AG04449 (cell line): ENCODE data around the gene PUS7.

Source experiments
- CTCF ChIA-PET: fragments of 350-600 bp; formaldehyde crosslinking; extraction: SDS; loops from one replicate; lab custom pipeline; 2021; ENCODE audit warnings: antibody characterized with exemption; lab: Yijun Ruan, JAX
- POLR2A ChIA-PET: fragments of 400-600, 350-600 bp; formaldehyde crosslinking; extraction: SDS; loops from one replicate; lab custom pipeline; 2020; ENCODE audit warnings: antibody characterized with exemption, inconsistent platforms; lab: Yijun Ruan, JAX
- DNase-seq: peaks from one replicate; pipeline ENCODE4 v3.0.0-alpha.2; 2010; ENCODE audit warnings: low read depth, low spot score
- H3K4me3 ChIP-seq: 2 replicates; pipeline ENCODE4 v1.5.1; 2011; ENCODE audit warnings: low read depth, mild to moderate bottlenecking, control low read depth, low read length
- CTCF ChIP-seq: IDR thresholded peaks from one replicate; pipeline ENCODE4 v1.5.1; 2011; ENCODE audit warnings: mild to moderate bottlenecking, moderate library complexity, low read length, control low read depth, inconsistent platforms; ENCODE audit not compliant: insufficient read depth; ENCODE audit errors: missing control alignments

The PUS7 gene

GRCh38 chr7:105512415-105512814, 9.7 kb downstream of the PUS7 start:
- TF ChIP-seq CTCF = no peak
- CTCF ChIA-PET = interaction anchor here (1.3 to 1.7 kb wide), 2 partner anchors 15 to 19 kb away, joined by 3 to 5 read pairs; no protein-coding TSS in a partner anchor
- DNase-seq = no peak
- POLR2A ChIA-PET = no interaction called here
- no peak overlapping the region for H3K4me3 ChIP-seq

GRCh38 chr7:105502173-105502572, 19.9 kb downstream of the PUS7 start:
- no peak for DNase-seq
- POLR2A ChIA-PET = no interaction called here
- CTCF ChIA-PET = interaction anchor here (1.1 to 1.7 kb wide), 2 partner anchors 12 to 29 kb away, joined by 3 to 4 read pairs; no protein-coding TSS in a partner anchor
- H3K4me3 ChIP-seq = no peak overlapping the region
- no peak for TF ChIP-seq CTCF

GRCh38 chr7:105497016-105497415, 25.1 kb downstream of the PUS7 start:
- ChIA-PET POLR2A (no interaction called here), CTCF (interaction anchor here (0.5 to 1.2 kb wide), 3 partner anchors 24 to 600 kb away, joined by 3 to 4 read pairs (median 3); no protein-coding TSS in a partner anchor)
- DNase-seq = no peak
- H3K4me3 ChIP-seq = no peak overlapping the region
- no peak for TF ChIP-seq CTCF

- no peak overlapping the region for H3K4me3 ChIP-seq
- ChIA-PET CTCF (interaction anchor here (0.5 to 2.1 kb wide), 5 partner anchors 35 to 600 kb away, joined by 3 to 6 read pairs (median 4); partner anchors contain the start of gene RINT1), POLR2A (no interaction called here)
- DNase-seq = peak; percentile 19
- TF ChIP-seq CTCF = no peak
Measured at GRCh38 chr7:105496521-105496920, 25.6 kb downstream of the PUS7 start.

- POLR2A ChIA-PET = interaction anchor here (0.6 kb wide), 1 partner anchor 141 kb away, joined by 3 read pairs; no protein-coding TSS in a partner anchor
- no peak for TF ChIP-seq CTCF
- CTCF ChIA-PET = interaction anchor here (0.6 to 1.4 kb wide), 3 partner anchors 11 to 92 kb away, joined by 3 to 6 read pairs (median 3); no protein-coding TSS in a partner anchor
Measured at GRCh38 chr7:105493923-105494315, 28.2 kb downstream of the PUS7 start.

GRCh38 chr7:105493196-105493922, 28.7 kb downstream of the PUS7 start:
- no peak for DNase-seq
- no peak for TF ChIP-seq CTCF
- no peak overlapping the region for H3K4me3 ChIP-seq
- CTCF ChIA-PET = interaction anchor here (0.7 to 1.4 kb wide), 2 partner anchors 12 to 38 kb away, joined by 3 to 6 read pairs; no protein-coding TSS in a partner anchor
- POLR2A ChIA-PET = no interaction called here

More at GRCh38 chr7:105493923-105494315, 28.2 kb downstream of the PUS7 start:
- DNase-seq = peak; percentile 94
- H3K4me3 ChIP-seq = 0 out of 2 replicates have a peak overlapping the region, but pooled peaks have one; percentile 12
